HG03108 (cell line): ENCODE results near the gene NANOS3.
A peak's percentile ranks its signal among the peaks of the same experiment; 100 is the strongest.
"Not testable (repeated sequence)": the region's sequence is repeated elsewhere in the genome, so short reads cannot be mapped to it uniquely, and the experiment has no call there.

Experiments used
- ATAC-seq: cut with Tn5 transposase; IDR thresholded peaks from one replicate; pipeline ENCODE4 v1.9.1; 2021; ENCODE audit warnings: moderate library complexity; ENCODE audit not compliant: unreplicated experiment

The NANOS3 gene

GRCh38 chr19:13843104-13843921, 33.6 kb upstream of the NANOS3 start:
- no peak for ATAC-seq

- no peak for ATAC-seq
Measured at GRCh38 chr19:13844130-13844631, 32.8 kb upstream of the NANOS3 start.

GRCh38 chr19:13846557-13847406, 30.2 kb upstream of the NANOS3 start:
- peak; percentile 36 for ATAC-seq

GRCh38 chr19:13847407-13848339, 29.3 kb upstream of the NANOS3 start:
- peak; percentile 18 for ATAC-seq

- ATAC-seq: no peak
Measured at GRCh38 chr19:13848340-13848677, 28.6 kb upstream of the NANOS3 start.

- no peak for ATAC-seq
Measured at GRCh38 chr19:13848798-13849676, 27.9 kb upstream of the NANOS3 start.

- no peak for ATAC-seq
Measured at GRCh38 chr19:13849991-13850909, 26.7 kb upstream of the NANOS3 start.

GRCh38 chr19:13850910-13851733, 25.8 kb upstream of the NANOS3 start:
- no peak for ATAC-seq

- not testable (repeated sequence) for ATAC-seq
Measured at GRCh38 chr19:13851734-13852114, 25.2 kb upstream of the NANOS3 start.

- ATAC-seq: not testable (repeated sequence)
Measured at GRCh38 chr19:13852171-13852707, 24.7 kb upstream of the NANOS3 start.

GRCh38 chr19:13856497-13856896, 20.4 kb upstream of the NANOS3 start:
- ATAC-seq: no peak

- no peak for ATAC-seq
Measured at GRCh38 chr19:13859361-13859880, 17.5 kb upstream of the NANOS3 start.

- ATAC-seq: no peak
Measured at GRCh38 chr19:13860679-13861391, 16.1 kb upstream of the NANOS3 start.

GRCh38 chr19:13861392-13861713, 15.6 kb upstream of the NANOS3 start:
- ATAC-seq: peak; percentile 25

GRCh38 chr19:13861714-13862531, 15.0 kb upstream of the NANOS3 start:
- peak; percentile 75 for ATAC-seq

GRCh38 chr19:13864046-13864666, 12.8 kb upstream of the NANOS3 start:
- ATAC-seq: no peak
